ENCODE results near the gene BCAT1.

GRCh38 chr12:24915501-24915900 is 33.4 kb downstream of the BCAT1 start:
- TF ChIP-seq CTCF (IDR thresholded peaks at IDR 0.05) = no peak
- no peak for TF ChIP-seq POLR2A (IDR thresholded peaks at IDR 0.05)
